Ureter (tissue), 1 donor: Measurements from ENCODE around the gene APRT. TPM values are rescaled to one million over a fixed set of nuclear protein-coding genes. Genes with fewer than 3 reads are reported as not detected.

Experiments
- DNase-seq: peaks from one replicate; pipeline ENCODE4 v3.0.0-alpha.2; 2020; ENCODE audit warnings: low spot score
- total RNA-seq: library from RNA; stranded (reverse); gene quantifications from one replicate; pipeline ENCODE4 v1.2.4, GENCODE V29; 2023
- donor health status: DM: yes; HTN: yes; CAD: no.

Gene APRT
- total RNA-seq, 1 donor from 2014 or later = 152 TPM

- DNase-seq = no peak
Measured at GRCh38 chr16:88807626-88808453, 3.9 kb downstream of the APRT start.

DNA sequence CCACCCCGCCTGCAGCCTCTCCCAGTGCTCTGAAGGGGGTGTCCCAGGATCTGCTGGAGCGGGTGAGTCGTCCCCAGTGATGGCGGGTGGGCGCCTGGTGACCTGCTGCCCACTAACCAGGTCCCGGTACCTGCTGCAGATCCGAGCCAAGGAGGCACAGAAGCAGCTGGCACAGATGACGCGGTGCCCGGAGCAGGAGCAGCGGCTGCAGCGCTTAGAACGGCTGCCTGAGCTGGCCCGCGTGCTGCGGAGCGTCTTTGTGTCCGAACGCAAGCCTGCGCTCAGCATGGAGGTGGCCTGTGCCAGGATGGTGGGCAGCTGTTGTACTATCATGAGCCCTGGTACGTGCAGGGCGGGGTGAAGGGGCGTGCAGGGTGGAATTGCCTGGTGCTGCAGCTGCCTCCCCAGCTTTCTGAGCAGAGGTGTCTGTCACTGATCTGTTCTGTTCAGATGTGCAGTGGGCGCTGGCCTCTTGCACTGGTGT lies 4.5 kb downstream of the APRT start:
- no peak for DNase-seq

DNA sequence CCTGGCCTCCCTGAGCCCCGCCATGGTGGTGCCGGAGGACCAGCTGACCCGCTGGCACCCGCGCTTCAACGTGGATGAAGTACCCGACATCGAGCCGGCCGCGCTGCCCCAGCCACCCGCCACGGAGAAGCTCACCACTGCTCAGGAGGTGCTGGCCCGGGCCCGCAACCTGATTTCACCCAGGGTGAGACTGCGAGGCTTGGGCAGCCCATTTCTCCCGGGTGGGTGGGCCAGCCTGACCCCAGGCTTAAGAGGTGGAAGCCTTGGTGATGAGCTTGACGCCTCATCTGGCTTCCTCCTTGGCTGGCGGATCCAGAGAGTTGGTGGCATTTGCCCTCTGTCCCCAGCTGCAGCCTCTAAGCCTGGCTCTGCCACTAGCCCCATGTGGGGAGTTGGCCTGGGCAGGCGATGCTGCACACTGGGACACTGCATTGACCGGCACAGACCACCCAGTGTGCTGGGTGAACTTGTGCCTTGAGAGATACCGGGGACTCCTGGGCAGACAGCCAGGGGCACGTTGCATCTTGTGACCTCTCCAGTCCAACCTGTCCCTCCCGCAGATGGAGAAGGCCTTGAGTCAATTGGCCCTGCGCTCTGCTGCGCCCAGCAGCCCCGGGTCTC lies 5.1 kb downstream of the APRT start:
- DNase-seq = no peak

GRCh38 chr16:88805887-88806393 lies 5.8 kb downstream of the APRT start:
- DNase-seq = no peak

DNA sequence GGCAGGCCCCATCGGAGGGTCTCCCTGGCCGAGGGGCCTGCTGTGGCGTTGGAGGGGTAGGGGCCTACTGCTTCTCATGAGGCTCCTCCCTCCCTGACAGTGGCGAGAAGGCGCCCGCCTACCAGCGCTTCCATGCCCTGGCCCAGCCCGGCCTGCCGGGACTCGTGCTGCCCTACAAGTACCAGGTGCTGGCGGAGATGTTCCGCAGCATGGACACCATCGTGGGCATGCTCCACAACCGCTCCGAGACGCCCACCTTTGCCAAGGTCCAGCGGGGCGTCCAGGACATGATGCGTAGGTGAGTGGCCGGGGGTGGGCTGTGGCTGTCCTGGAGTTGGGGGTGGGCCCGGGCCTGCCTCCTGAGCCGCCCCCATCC lies 6.4 kb downstream of the APRT start:
- DNase-seq = no peak

DNA sequence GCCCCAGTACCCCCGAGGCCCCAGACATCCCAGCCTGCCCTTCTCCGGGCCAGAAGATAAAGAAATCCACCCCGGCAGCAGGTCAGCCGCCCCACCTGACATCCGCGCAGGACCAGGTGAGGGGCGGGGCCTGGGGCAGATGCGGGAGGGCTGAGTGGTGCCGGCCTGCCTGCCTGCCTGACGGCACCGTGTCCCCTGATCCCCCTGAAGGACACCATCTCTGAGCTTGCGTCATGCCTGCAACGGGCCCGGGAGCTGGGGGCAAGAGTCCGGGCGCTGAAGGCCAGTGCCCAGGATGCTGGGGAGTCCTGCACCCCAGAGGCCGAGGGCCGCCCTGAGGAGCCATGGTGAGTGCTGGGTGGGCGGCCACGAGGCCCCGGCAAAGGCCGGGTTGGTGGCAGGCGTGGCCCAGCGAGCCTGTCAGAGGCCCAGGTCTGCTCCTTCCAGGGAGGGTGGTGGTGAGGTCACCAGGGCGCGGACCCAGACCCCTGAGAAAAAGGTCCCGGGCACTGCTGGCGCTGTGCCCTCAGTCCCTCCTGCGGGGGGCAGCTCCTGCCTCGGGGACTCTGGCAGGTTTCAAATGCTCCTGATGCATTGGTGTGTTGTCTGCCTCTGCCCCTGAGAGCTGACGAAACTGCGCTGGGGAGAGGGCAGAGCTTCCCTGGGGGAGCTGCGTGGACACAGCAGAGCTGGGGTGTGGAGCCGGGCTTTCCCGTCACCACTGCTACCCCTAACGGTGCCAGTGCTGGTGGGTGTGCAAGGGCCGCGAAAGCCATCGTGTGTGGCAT lies 7.0 kb downstream of the APRT start:
- no peak for DNase-seq

DNA sequence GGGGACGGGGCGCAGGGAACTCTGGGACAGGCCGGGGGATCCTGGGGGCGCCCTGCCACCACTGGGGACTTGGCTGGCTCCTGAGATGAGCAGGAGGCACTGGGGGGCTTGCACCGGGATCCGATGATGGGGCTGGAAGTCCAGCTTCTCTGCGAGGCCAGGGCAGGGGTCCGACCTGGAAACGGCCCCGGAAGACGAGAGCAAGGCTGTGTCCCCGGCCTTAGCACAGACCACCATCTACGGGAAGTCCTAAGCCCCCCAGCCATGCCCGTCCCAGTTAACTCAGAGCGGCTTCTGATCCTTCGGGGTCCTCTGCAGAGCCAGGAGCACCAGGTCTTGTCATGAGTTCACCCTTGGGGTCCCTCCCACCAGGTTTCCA lies 7.6 kb downstream of the APRT start:
- DNase-seq = no peak

GRCh38 chr16:88803264-88803987 lies 8.3 kb downstream of the APRT start, which contains the start of gene CDT1:
Gene CDT1, plus strand, starts transcription at chr16:88803789. Its CDS starts 43 bp downstream, at chr16:88803832.
- peak; percentile 88 for DNase-seq

DNA sequence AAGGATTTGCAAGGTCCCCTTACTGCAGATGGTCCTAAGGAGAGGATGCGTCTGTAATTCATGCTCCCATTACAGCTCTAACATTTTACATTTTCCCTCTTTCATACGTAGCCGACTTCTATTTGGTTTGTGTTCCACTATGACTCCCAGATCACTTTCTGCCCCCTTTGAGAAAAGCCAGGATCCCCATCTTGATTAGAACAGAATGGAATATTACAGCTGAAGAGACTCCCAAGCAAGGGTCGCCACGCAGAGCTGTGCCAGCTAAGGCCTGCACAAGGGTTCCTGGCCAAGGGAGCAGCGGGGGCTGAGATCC lies 11.5 kb downstream of the APRT start:
- no peak for DNase-seq

- no peak for DNase-seq
Measured at GRCh38 chr16:88799569-88800276, 12.0 kb downstream of the APRT start.

GRCh38 chr16:88798772-88799455 lies 12.8 kb downstream of the APRT start:
- no peak for DNase-seq

- DNase-seq = no peak
Measured at GRCh38 chr16:88798073-88798472, 13.7 kb downstream of the APRT start.

GRCh38 chr16:88796278-88796677 lies 15.4 kb downstream of the APRT start:
- no peak for DNase-seq

- no peak for DNase-seq
Measured at GRCh38 chr16:88793251-88793954, 18.3 kb downstream of the APRT start.

- DNase-seq = no peak
Measured at GRCh38 chr16:88792668-88793250, 19.0 kb downstream of the APRT start.

GRCh38 chr16:88792078-88792550 lies 19.6 kb downstream of the APRT start:
- no peak for DNase-seq

DNA sequence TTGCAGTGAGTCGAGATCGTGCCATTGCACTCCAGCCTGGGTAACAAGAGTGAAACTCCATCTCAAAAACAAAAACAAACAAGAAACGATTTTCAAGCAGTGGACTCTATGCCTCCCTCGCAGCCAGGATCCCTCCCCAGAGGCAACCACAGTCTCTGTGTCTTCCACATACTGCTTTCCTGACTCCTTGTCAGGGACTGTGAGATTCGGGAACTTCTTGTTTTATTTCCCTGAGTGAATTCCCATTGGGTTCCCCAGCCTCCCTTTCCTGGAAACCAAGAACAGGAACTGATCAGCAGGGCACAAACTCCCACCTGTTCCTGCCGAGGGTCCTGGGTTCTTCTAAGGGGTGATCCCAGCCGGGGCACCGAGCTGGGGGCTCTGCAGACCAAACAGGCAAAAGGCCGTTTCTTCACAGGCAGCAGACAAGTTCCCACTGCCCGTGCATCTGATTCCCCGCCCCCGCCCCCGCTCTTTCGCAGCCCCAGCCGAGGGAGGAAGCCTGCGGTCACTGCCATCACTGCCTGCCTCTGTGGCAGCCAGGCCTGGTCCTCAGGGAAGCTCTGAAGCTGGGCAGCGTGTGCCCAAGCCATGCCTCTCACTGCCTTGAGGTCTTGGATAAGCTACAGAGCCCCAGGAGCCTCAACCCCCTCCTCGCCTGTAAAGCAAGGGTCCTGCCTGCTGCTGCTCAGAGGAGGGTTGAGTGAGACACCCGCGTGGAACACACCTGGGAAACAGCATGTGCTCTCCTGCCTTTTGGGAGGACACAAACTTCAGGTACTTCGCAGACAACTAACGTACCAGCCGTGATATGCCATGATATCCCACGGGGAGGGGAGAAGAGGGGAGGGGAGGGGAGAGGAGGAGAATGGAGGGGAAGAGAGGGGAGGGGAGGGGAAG lies 21.2 kb downstream of the APRT start:
- DNase-seq = no peak

- no peak for DNase-seq
Measured at GRCh38 chr16:88789594-88789993, 22.1 kb downstream of the APRT start.
